ENCODE data around the gene RNF133.
"Not testable (repeated sequence)": the region's sequence is repeated elsewhere in the genome, so short reads cannot be mapped to it uniquely, and the experiment has no call there.

Gene RNF133

DNA sequence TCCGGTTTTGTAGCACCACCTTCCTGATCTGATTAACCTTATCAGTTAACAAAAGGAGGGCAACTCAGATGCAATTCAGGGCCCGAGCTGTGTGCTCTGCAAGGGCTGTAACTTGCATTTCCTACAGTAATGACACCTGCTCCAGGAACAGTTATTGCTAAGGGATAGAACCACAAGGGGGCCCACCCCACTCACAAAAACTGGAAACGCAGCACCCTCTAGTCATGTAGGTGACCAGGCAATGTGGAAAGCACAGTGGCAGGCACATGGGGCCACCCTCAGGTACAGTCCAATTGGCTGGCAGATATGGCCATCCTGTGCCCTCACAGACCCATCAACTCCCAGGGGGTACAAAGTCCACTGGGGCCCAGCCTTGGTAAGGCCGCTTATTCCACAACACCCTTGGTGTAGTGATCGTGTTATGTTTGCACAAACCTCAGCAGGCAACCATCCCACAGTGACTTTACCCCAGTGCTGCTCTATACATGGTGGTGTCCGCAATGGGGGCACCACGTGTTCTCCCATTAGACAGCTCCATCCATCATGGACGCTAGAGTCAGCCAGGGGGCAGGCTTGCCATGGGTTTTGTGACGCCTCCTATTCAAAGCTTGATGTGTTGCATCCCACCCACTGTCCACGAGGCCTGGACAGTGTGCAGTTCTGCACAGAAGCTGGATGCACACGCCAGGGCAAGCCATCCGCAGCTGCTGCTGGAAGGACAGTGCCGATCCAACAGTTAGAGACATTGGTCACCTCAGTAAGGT lies 9.4 kb downstream of the RNF133 start:
- DNase-seq (ENCODE audit: low read depth) = no peak

- DNase-seq (ENCODE audit: low read depth) = no peak
These were observed 10.4 kb downstream of the RNF133 start for GRCh38 chr7:122688400-122688998.

GRCh38 chr7:122686360-122686878 lies 12.5 kb downstream of the RNF133 start:
- no peak for DNase-seq (ENCODE audit: low read depth)

DNA sequence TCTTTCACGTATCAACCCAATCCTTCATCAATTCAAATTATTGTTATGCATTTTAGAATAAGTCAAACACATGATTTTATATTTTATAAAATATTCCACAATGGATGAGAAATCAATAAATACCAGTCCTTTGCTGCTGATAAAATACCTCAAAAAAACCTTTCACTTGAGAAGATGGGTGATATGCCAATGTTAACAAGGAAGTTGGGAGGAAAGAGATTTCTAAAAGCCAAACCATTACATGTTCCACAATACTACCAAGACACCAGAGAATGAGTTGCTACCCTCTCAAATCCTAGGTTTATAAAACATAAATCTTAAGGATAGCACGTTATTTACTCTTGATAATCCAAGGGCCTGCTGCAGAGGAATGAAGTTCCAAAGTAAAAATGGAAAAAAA lies 14.4 kb downstream of the RNF133 start:
- no peak for DNase-seq (ENCODE audit: low read depth)

DNA sequence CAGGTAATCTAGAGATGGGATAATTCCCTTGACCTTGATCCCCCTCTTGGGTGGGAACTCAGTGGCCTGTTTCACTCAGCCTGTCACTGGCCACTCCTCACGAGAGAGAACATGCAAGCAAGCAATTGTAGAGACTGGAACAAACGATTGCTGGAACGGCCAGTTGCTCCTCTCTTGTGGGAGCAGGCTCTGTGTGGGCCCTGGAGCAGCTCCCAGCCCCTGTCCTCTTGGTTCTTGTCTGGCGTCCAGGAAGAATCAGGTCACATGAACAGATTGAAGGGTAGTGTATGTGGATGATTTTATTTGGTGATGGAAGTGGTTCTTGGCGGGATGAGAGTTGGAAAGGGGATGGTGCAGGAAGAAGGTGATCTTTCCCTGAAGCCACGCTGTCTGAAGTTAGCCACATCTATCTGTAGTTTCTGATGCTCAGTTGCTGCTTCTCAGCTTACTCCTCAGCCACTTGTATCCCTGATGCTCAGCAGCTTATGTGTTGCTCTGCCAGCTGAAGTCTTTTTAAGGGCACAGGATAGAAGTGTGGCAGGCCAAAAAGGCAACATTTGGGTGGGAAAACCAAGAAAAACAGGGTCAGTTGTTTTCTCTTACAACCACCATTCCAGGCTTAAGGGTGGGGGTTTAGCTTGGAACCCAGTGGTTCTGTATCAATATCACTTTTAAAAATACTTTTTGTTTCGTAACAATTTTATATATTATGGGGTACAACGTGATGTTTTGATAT lies 15.9 kb downstream of the RNF133 start:
- no peak for DNase-seq (ENCODE audit: low read depth)

GRCh38 chr7:122681186-122681585 lies 17.7 kb downstream of the RNF133 start:
- not testable (repeated sequence) for DNase-seq (ENCODE audit: low read depth)

- DNase-seq (ENCODE audit: low read depth) = no peak
These were observed 19.1 kb downstream of the RNF133 start for GRCh38 chr7:122679813-122680212.

DNA sequence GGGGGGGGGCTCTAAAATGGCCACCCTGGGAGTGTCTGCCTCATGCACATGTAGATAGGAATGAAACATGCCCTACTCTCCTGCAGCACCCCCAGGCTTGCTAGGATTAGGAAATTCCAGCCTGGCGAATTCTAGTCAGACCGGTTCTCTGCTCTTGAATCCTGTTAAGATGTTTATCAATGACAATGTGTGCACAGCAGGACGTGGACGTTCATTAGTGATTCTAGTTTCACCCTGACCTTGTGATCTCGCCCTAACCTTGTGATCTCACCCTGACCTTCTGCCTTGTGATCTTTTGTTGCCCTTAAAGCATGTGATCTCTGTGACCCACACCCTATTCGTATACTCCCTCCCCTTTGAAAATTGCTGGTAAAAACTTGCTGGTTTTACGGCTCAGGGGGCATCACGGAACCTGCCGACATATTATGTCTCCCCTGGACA lies 19.6 kb downstream of the RNF133 start:
- DNase-seq (ENCODE audit: low read depth) = not testable (repeated sequence)

DNA sequence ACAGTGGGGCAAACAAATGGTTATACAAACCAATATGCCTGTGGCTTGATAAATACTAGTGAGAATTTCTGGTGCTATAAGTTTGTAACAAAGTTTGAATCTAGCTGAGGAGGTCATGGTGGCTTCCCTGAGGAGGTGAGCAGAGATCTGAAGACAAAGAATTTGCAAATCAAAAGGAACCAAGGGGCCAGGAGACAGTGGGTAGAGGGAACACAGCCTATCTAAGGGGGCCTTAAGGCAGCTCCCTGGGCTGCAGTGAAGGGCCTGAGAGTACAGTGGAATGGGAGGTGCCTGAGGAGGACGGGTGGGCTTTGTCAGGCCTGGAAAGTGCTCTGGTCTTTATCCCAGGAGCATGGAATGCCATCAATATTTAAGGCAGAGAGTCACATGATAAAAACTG lies 21.8 kb downstream of the RNF133 start:
- DNase-seq (ENCODE audit: low read depth) = no peak

DNA sequence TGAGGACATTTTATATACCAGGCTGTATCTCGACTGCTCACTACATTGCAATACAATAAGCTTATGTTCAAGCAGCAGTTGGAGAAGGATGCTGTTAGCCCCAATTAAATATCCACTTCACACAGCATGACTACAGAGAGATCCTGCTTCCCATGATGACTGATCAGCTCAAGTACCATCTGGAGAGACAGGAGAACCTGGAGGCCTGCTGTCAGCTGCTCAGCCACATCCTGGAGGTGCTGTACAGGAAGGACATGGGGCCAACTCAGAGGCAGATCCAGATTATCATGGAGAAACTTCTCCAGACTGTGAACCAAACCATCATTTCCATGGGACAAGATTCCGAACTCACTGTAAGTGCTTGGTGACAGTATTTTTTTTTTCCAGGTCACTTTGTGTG lies 22.5 kb downstream of the RNF133 start:
- no peak for DNase-seq (ENCODE audit: low read depth)

DNA sequence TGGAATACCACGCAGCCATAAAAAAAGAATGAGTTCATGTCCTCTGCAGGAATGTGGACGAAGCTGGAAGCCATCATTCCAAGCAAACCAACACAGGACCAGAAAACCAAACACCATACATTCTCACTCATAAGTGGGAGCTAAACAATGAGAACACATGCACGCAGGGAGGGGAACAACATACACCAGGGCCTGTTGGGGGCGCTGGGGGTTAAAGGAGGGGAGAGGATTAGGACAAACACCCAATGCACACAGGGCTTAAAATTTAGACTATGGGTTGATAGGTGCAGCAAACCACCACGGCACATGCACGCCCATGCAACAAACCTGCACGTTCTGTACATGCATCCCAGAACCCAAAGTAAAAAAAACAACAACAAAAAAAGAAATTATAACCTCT lies 23.3 kb downstream of the RNF133 start:
- DNase-seq (ENCODE audit: low read depth) = no peak

DNA sequence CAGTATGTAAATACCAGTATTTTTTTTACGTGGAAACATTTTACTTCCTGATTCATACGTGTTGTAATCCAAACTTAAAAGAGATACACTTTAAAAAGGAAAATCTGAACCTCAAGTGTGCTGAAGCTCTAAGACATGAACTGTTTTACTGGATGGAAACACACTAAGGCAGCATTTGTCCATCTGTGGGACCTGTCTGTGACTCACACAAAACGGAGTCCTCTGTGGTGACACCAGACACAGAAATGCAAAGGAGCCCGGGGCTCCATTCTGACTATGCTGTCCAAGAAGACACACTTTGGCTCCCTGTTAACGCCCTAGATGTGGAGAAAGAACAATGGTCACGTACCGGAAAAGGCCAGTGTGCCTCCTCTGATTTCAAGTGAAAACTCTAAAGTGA lies 23.9 kb downstream of the RNF133 start:
- DNase-seq (ENCODE audit: low read depth) = no peak

- no peak for DNase-seq (ENCODE audit: low read depth)
These were observed 24.4 kb downstream of the RNF133 start for GRCh38 chr7:122674502-122674901.

DNA sequence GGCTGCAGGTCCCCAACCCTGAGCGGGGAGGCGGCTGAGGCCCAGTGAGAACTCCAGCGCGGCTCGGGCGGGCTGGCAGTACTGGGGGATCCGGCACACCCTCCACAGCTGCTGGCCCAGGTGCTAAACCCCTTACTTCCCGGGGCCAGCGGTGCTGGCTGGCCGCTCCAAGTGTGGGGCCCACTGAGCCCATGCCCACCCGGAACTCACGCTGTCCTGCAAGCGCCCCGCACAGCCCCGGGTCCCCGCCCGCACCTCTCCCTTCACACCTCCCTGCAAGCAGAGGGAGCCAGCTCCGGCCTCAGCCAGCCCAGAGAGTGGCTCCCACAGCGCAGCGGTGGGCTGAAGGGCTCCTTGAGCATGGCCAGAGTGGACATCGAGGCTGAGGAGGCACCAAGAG lies 25.0 kb downstream of the RNF133 start:
- no peak for DNase-seq (ENCODE audit: low read depth)

DNA sequence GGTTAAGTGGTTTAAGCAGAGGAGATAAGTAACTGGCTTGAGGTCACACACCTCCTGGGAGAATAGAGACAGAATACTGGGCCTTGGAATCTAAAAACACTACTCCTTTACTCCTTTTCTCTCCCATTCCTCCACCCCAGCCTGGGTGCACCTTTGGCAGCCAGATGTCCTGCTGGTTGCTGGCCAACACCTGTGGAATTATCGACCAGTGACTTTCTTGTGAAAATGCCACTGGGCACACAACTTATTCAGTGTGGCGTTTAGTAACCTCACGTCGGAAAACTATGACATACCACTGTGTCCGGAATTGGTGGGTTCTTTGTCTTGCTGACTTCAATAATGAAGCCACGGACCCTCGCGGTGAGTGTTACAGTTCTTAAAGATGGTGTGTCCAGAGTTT lies 26.4 kb downstream of the RNF133 start:
- no peak for DNase-seq (ENCODE audit: low read depth)

- no peak for DNase-seq (ENCODE audit: low read depth)
These were observed 35.2 kb downstream of the RNF133 start for GRCh38 chr7:122663733-122664132.

DNA sequence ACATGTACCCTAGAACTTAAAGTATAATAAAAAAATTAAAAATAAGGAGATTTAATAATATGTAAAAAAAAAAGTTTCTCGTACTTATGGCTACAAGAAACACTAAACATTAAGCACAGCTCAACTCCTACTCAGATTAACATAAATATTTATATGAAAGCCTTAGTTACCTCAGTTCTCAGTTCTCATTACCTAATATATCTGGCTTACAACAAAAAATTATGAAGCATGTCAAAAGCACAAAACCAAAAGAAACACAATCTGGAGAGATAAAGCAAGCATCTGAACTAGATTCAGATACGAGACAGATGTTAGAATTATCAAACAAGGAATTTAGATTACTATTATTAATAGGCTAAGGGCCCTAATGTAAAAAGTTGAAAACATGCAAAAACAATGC lies 40.1 kb downstream of the RNF133 start:
- no peak for DNase-seq (ENCODE audit: low read depth)

DNA sequence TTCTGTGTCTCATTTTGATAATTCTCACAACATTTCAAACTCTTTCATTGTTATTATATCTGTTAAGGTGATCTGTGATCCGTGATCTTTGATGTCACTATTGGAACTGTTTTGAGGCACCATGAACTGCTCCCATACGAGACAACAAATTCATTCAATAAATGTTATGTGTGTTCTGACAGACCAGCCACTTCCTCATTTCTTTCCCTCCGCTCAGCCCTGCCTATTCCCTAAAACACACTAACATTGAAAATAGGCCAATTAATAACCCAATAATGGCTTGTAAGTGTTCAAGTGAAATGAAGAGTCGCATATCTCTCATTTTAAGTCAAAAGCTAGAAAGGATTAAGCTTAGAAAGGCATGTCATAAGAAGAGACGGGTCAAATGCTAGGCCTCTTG lies 45.2 kb downstream of the RNF133 start:
- no peak for DNase-seq (ENCODE audit: low read depth)

DNA sequence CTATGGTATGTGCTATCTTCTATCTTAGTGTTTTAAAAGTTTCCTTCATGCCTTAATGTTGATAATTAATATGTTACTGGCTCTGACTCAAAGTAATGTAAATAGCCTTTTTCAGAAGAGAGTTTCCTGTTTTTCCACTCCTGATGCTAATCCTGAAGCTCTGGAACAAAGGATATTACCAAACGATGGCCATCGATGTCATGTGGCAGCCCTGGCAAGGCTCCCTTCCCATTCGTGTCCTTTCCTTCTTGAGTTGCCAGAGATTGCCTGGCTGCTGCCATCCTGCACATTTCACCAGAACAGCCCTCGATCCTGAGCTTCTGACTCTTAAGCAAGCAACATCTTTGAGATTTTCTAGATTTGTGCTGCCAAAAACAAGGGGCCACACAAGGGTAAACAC lies 46.0 kb downstream of the RNF133 start:
- DNase-seq (ENCODE audit: low read depth) = no peak

- DNase-seq (ENCODE audit: low read depth) = no peak
These were observed 47.5 kb downstream of the RNF133 start for GRCh38 chr7:122651451-122651850.

Measured in GM04503 (cell line).